SK-N-SH (cell line): ENCODE data around the gene RPS27A. TPM values are rescaled to one million over a fixed set of nuclear protein-coding genes. Genes with fewer than 3 reads are reported as not detected.
A peak's percentile ranks its signal among the peaks of the same experiment; 100 is the strongest.

Source experiments
- CTCF ChIA-PET: fragments of 300-600, 350-600 bp; formaldehyde crosslinking; extraction: SDS; loops from one replicate; lab custom pipeline; 2021; lab: Yijun Ruan, JAX
- POLR2A ChIA-PET: fragments of 350-600 bp; sonication (Branson Sonifier 250); formaldehyde crosslinking; extraction: SDS; loops from one replicate; lab custom pipeline; 2020; ENCODE audit warnings: antibody characterized with exemption, inconsistent platforms; lab: Yijun Ruan, JAX
- DNase-seq: peaks from one replicate; pipeline ENCODE4 v3.0.0; 2012
- H2AFZ ChIP-seq: fragments of 200-600 bp; sonication (generic); 2 replicates; pipeline ENCODE4 v1.8.1; 2016; ENCODE audit warnings: antibody characterized with exemption, mild to moderate bottlenecking, low read depth
- H3F3A ChIP-seq: fragments of 200-600 bp; sonication (generic); replicated peaks from 2 replicates; pipeline ENCODE3; 2016; ENCODE audit warnings: antibody characterized with exemption, mild to moderate bottlenecking; ENCODE audit not compliant: insufficient read depth
- H3K27ac ChIP-seq, 2 experiments: fragments of 200-500 bp in 1 of 2; fragments of 200-600 bp in 1 of 2; sonication (Bioruptor generic) in 1 of 2; sonication (generic), shearing (Covaris generic) in 1 of 2; 2 replicates each; pipeline versions ENCODE4 v1.5.1 to v1.6.1; 2014 to 2016; ENCODE audit warnings: low read depth in 2 of 2, inconsistent platforms in 1 of 2, low read length in 1 of 2, mild to moderate bottlenecking in 1 of 2, mixed read lengths in 1 of 2
- H3K27me3 ChIP-seq: fragments of 200-600 bp; sonication (generic), shearing (Covaris generic); 2 replicates; pipeline ENCODE4 v1.6.1; 2016; ENCODE audit warnings: mixed run types; ENCODE audit not compliant: insufficient read depth
- H3K36me3 ChIP-seq, 2 experiments: fragments of 200-500 bp in 1 of 2; fragments of 200-600 bp in 1 of 2; sonication (Bioruptor generic) in 1 of 2; sonication (generic) in 1 of 2; replicated peaks in 1 of 2; 2 replicates each; pipeline versions ENCODE3 to v1.5.1; 2014 to 2016; ENCODE audit warnings: low read length in 1 of 2, mild to moderate bottlenecking in 1 of 2; ENCODE audit not compliant: insufficient read depth in 2 of 2, control insufficient read depth in 1 of 2
- H3K4me1 ChIP-seq, 2 experiments: fragments of 200-500 bp in 1 of 2; fragments of 200-600 bp in 1 of 2; sonication (Bioruptor generic) in 1 of 2; sonication (generic), shearing (Covaris generic) in 1 of 2; 2 replicates each; pipeline versions ENCODE4 v1.5.1 to v1.6.1; 2014 to 2016; ENCODE audit warnings: low read depth in 1 of 2, low read length in 1 of 2, mixed run types in 1 of 2; ENCODE audit not compliant: insufficient read depth in 2 of 2, control insufficient read depth in 1 of 2
- H3K4me2 ChIP-seq: fragments of 200-600 bp; sonication (generic), shearing (Covaris generic); 2 replicates; pipeline ENCODE4 v1.6.1; 2017; ENCODE audit warnings: mixed run types
- H3K4me3 ChIP-seq, 2 experiments: fragments of 200-500 bp in 1 of 2; fragments of 200-600 bp in 1 of 2; sonication (Bioruptor generic) in 1 of 2; sonication (generic), shearing (Covaris generic) in 1 of 2; 2 replicates each; pipeline versions ENCODE4 v1.5.1 to v1.8.1; 2014 to 2016; ENCODE audit warnings: low read depth in 2 of 2, inconsistent platforms in 1 of 2, low read length in 1 of 2, mild to moderate bottlenecking in 1 of 2, mixed read lengths in 1 of 2, moderate library complexity in 1 of 2
- H3K79me2 ChIP-seq: fragments of 200-600 bp; sonication (generic); 2 replicates; pipeline ENCODE4 v1.8.1; 2017; ENCODE audit warnings: mild to moderate bottlenecking; ENCODE audit not compliant: insufficient read depth
- H3K9ac ChIP-seq: fragments of 200-600 bp; sonication (generic); 2 replicates; pipeline ENCODE4 v1.6.1; 2017; ENCODE audit warnings: mixed run types
- H3K9me2 ChIP-seq: fragments of 200-600 bp; sonication (generic); 2 replicates; pipeline ENCODE4 v1.6.1; 2017; ENCODE audit warnings: mixed run types
- H3K9me3 ChIP-seq: fragments of 200-600 bp; sonication (generic); 2 replicates; pipeline ENCODE4 v1.6.1; 2017; ENCODE audit warnings: mixed run types, mild to moderate bottlenecking, moderate library complexity
- H4K20me1 ChIP-seq: fragments of 200-600 bp; sonication (generic); 2 replicates; pipeline ENCODE4 v1.6.1; 2017; ENCODE audit warnings: mild to moderate bottlenecking, mixed run types; ENCODE audit not compliant: insufficient read depth
- JUND ChIP-seq: IDR thresholded peaks from 2 replicates; pipeline ENCODE4 v1.4.0; 2012
- MAX ChIP-seq: IDR thresholded peaks from 2 replicates; pipeline ENCODE4 v1.4.0; 2012; ENCODE audit warnings: low read depth
- MXI1 ChIP-seq: IDR thresholded peaks from 2 replicates; pipeline ENCODE4 v1.6.1; 2012; ENCODE audit warnings: mild to moderate bottlenecking, low read depth, low read length, improper control_type of control experiment
- PBX3 ChIP-seq: IDR thresholded peaks from 2 replicates; pipeline ENCODE4; 2012
- SIN3A ChIP-seq: IDR thresholded peaks from 2 replicates; pipeline ENCODE4 v1.6.1; 2012; ENCODE audit warnings: low read depth, mild to moderate bottlenecking, low read length, moderate library complexity, borderline replicate concordance
- TEAD4 ChIP-seq: IDR thresholded peaks from 2 replicates; pipeline ENCODE4 v1.4.0; 2012; ENCODE audit warnings: mild to moderate bottlenecking, borderline replicate concordance; ENCODE audit not compliant: insufficient read depth
- USF1 ChIP-seq: IDR thresholded peaks from 2 replicates; pipeline ENCODE4 v1.4.0; 2012; ENCODE audit warnings: low read depth, borderline replicate concordance
- WGBS: methylation state at CpG from one replicate; pipeline ENCODE4 v1.1.6; 2017; ENCODE audit warnings: low lambda C conversion rate; 5-methylcytosine and 5-hydroxymethylcytosine counted together
- polyA plus RNA-seq, 3 experiments: library from polyadenylated mRNA; depleted of rRNA; stranded (reverse); fragments of >200 nt; gene quantifications; 2 replicates each; pipeline ENCODE4 v1.2.3, GENCODE V29; 2012

RPS27A gene
- polyA plus RNA-seq, 1 of the 3 experiments (the other 2 are of a cell fraction), result 1,777 TPM

- ChIA-PET POLR2A (no interaction called here), CTCF (no interaction called here)
- Histone ChIP-seq H3K4me1 (peaks cover 12 to 13% of the 10 kb centered on the region in 2 experiments; a peak in 3 of 4 replicates), H3K9me3 (no peaks in the 10 kb centered on the region), H3K36me3 (peaks cover 32% of the 10 kb centered on the region in 2 experiments), H4K20me1 (peaks cover 12% of the 10 kb centered on the region; the same call in 1 of the 2 replicates), H3K27ac (peak overlapping the region; percentile 95 to 98), H3K4me3 (peak overlapping the region; percentile 93 to 98), H3K79me2 (peaks cover 63% of the 10 kb centered on the region), H2AFZ (peak overlapping the region; percentile 96), H3K4me2 (peak overlapping the region; percentile 90), H3K27me3 (no peaks in the 10 kb centered on the region), H3K9me2 (no peaks in the 10 kb centered on the region), H3F3A (peaks cover 27% of the 10 kb centered on the region), H3K9ac (peak overlapping the region; percentile 98)
- WGBS, result 6% methylated on average over 13 of the region's 13 CpGs
- no peak for DNase-seq
- TF ChIP-seq JUND (no peak), PBX3 (no peak), USF1 (no peak)
These were observed 873 bp upstream of the RPS27A start for GRCh38 chr2:55231546-55232083.

- no peak for TF ChIP-seq TEAD4
- TF ChIP-seq MXI1, result peak; percentile 58; the same call in 1 of the 2 replicates
- peak; percentile 41; the same call in 1 of the 2 replicates for TF ChIP-seq MAX
- 0 out of 2 replicates have a peak, but pooled peaks have one; percentile 18 for TF ChIP-seq SIN3A
- DNase-seq, result peak; percentile 49
- ChIA-PET POLR2A (interaction anchor here (0.6 to 1.3 kb wide), 6 partner anchors 8 to 1222 kb away, joined by 3 to 6 read pairs (median 4); partner anchors contain the start of genes CCDC88A and CFAP36), CTCF (interaction anchor here (1.0 to 1.4 kb wide), 3 partner anchors 11 to 199 kb away, joined by 3 to 4 read pairs (median 3); no protein-coding TSS in a partner anchor)
- H3K79me2 ChIP-seq, result peaks cover 58% of the 10 kb centered on the region
- H3K27me3 ChIP-seq, result no peaks in the 10 kb centered on the region
- H3K36me3 ChIP-seq, result peaks cover 40 to 45% of the 10 kb centered on the region in 2 experiments
- H3K4me3 ChIP-seq, result peak overlapping the region; percentile 93 to 98
- no peaks in the 10 kb centered on the region for H3K9me2 ChIP-seq
- H3K9me3 ChIP-seq, result no peaks in the 10 kb centered on the region
- peaks cover 42% of the 10 kb centered on the region for H3F3A ChIP-seq
- peak overlapping the region; percentile 96 for H2AFZ ChIP-seq
- peak overlapping the region; percentile 95 to 98 for H3K27ac ChIP-seq
- H4K20me1 ChIP-seq, result peaks cover 12% of the 10 kb centered on the region; the same call in 1 of the 2 replicates
- peaks cover 12 to 13% of the 10 kb centered on the region in 2 experiments; a peak in 3 of 4 replicates for H3K4me1 ChIP-seq
- peak overlapping the region; percentile 98 for H3K9ac ChIP-seq
- 2% methylated on average over 31 of the region's 33 CpGs for WGBS
- H3K4me2 ChIP-seq, result peak overlapping the region; percentile 90
These were observed 572 bp downstream of the RPS27A start for GRCh38 chr2:55232863-55233657.
